ENCODE data around the gene UCP2. TPM values are rescaled to one million over a fixed set of nuclear protein-coding genes. Genes with fewer than 3 reads are reported as not detected.
A peak's percentile ranks its signal among the peaks of the same experiment; 100 is the strongest.
"Not testable (repeated sequence)": the region's sequence is repeated elsewhere in the genome, so short reads cannot be mapped to it uniquely, and the experiment has no call there.

Gene UCP2
- total RNA-seq, 1 experiment from 2014 or later = 30.4 TPM

DNA sequence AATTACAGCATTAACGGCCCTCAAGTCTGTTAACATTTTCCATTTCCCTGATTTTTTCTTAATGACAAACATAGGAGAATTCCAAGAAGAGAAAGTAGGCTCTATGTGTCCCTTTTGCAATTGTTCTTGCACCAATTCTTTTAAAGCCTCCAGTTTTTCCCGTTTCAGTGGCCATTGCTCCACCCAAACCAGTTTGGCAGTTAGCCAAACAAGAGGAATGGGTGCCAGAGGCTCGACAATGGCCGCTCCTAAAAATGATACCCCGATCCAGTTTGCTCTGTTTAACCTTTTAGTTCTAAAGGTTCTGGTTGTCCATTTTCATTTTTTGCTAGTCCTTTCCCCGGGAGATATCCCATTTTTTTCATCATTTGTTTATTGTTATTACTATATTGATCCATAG lies 38.6 kb downstream of the UCP2 start:
- no peak for DNase-seq (ENCODE audit: low spot score)

DNA sequence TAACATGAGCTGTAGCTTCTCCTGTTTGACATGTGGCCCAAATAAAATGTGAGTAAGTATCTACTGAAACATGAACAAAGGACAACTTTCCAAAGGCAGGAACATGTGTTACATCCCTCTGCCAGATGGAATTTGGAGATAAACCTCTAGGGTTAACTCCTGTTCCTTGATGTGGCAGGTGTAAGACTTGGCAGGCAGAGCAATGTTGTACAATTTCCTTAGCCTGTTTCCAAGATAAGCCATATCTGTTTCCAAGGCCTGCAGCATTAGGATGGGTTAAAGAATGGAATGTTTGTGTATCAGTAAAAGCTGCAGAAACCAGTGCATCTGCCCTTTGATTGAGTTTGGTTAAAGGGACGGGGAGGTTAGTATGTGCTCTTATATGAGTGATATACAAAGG lies 40.6 kb downstream of the UCP2 start:
- no peak for DNase-seq (ENCODE audit: low spot score)

DNA sequence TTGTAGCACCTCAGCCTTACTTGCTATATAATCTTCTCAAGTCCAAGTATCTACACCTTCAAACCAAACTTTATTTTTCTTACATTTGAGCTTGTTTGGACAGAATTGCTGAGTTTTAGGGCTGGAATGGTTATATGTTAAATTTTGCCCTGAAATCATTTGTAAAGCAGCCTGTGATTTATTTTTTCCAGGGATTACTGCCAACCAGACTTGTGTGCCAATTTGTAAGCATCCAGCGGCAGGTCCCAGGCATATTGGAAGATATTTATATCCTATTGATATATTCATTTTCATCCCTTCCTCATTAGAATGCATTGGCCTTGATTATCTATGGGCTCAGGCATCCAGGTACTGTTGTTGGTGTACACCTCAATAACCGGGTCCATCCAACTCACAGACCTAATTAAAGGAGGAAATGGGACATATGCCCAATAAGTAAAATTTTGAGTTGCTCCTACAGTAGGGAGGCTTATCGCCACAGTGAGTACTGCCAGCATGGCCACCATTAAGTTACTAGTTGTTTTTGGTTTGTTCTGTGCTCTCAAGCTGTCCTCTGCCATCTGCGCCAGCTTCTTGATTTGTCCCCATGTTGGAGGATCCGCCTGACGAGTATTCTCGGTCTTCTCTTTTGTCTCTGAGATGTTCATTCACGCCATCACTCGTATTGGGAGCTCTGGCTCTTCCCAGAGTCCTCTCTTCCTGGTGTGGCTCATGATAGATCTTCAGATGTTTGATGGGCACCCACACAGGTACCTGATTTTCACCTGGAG lies 41.7 kb downstream of the UCP2 start:
- no peak for DNase-seq (ENCODE audit: low spot score)

DNA sequence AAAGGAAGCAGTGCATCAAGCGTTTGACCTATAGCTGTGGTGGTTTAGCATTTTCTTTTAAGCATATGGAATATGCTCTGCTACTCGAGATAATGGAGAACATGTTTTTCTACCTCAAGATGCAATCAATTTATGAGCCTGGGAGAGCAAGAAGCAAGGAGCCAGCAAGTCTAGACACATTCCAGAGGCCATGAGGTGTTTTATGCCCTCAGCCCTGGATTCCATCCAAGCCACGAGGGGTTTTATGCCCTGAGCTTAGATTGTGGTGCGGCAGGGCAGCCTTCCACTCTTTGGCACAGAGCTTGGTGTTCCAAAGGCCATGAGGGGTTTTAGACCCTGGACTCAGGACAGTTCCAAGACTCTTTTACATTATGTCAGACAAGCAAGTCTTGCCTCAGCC lies 43.5 kb downstream of the UCP2 start:
- peak; percentile 25 for DNase-seq (ENCODE audit: low spot score)

DNA sequence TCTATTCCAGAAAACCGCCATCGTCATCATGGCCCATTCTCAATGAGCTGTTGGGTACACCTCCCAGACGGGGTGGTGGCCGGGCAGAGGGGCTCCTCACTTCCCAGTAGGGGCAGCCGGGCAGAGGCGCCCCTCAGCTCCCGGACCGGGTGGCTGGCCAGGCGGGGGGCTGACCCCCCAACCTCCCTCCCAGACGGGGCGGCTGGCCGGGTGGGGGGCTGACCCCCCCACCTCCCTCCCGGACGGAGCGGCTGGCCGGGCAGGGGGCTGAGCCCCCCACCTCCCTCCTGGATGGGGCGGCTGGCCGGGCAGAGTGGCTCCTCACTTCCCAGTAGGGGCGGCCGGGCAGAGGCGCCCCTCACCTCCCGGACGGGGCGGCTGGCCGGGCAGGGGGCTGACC lies 46.6 kb downstream of the UCP2 start:
- not testable (repeated sequence) for DNase-seq (ENCODE audit: low spot score)

DNA sequence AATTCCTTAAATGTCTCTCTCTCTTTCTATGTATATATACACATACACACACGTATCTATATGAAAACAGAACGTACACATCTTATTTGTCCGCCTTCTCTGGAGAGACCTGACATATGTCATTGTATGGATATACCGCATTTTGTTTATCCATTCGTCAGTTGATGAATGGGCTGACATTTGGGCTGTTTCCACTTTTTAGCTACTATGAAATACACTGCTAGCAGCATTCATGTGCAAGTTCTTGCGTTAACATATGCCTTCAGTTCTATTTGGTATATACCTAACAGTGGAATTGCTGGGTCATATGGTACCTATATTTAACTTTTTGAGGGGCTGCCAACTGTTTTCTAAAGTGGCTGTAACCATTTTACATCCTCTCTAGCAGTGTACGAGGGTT lies 49.9 kb downstream of the UCP2 start:
- DNase-seq (ENCODE audit: low spot score) = no peak

DNA sequence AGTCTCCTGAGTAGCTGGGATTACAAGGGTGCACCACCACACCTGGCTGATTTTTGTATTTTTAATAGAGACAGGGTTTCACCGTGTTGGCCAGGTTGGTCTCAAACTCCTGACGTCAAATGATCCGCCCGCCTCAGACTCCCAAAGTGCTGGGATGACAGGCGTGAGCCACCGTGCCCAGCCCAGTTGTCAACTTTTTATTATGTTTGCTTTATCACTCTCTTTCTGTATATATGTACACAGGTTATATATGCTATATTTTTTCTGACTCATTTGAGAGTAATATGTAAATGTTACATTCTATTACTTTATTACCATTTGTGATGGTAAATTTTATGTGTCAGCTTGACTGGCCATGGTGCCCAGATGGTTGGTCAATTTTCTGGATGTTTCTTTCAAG lies 50.7 kb downstream of the UCP2 start:
- no peak for DNase-seq (ENCODE audit: low spot score)

DNA sequence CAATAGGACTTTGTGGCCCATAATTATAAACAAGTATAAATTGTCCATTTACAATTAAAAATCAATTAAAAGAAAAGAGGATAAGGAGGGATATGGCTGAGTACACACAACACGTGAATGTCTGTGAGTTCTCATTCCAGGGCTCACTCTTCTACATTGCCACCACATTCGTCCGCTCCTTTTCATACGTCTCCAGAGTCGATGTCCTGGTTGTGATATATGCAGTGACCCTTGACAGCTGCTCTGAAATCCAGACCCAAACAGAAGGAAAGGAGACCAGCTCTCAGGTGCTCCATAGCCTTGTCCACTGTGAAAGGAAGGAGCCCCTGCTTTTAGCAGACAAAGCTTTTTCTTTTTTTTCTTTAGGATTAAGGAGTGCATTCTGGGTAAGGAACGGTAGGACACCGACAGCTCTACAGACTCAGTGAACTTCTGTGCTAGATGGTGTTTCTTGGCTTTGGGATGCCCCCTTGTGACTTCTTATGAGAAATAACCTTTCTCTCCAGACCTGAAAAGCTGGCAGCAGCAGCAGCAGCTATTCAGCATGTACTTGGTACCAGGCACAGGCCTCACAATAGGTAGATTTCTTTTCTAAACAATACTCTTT lies 51.5 kb downstream of the UCP2 start:
- peak; percentile 85 for DNase-seq (ENCODE audit: low spot score)

DNA sequence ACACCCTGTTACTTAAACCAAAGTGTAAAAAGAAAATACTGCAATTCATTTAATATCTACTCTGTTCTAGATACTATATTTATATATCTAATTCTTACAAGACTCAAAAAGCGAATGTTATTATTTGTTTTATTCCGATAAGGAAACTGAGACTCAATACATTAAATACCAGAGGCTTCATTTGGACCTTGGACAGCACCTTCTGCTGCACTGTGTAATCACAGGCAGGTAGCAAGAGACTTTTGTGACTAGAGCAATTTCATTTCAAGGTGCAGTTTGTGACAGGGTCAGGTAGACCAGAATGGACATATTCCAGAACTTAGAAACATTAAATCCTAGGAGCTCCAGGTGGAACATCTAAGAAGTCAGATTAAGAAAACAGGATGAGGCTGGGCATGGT lies 53.3 kb downstream of the UCP2 start:
- no peak for DNase-seq (ENCODE audit: low spot score)

Other genes with a start within 250 kb of the UCP2 start
- 91.8 and 92.1 TPM in 2 replicates for gene RAB6A, start 221.8 kb downstream of the UCP2 start, total RNA-seq (2014; rRNA removed; shearing (Covaris generic))
- gene MRPL48, start 195.0 kb downstream of the UCP2 start, total RNA-seq (2014; rRNA removed; shearing (Covaris generic)) = 54.7 and 68.2 TPM in 2 replicates
- gene COA4, start 106.0 kb downstream of the UCP2 start, total RNA-seq (2014; rRNA removed; shearing (Covaris generic)) = 126 and 133 TPM in 2 replicates
- 12.7 and 15.1 TPM in 2 replicates for gene PAAF1, start 105.8 kb downstream of the UCP2 start, total RNA-seq (2014; rRNA removed; shearing (Covaris generic))
- not detected in 2 replicates for gene DNAJB13, start 31.8 kb downstream of the UCP2 start, total RNA-seq (2014; rRNA removed; shearing (Covaris generic))
- gene UCP3, start 26.2 kb upstream of the UCP2 start, total RNA-seq (2014; rRNA removed; shearing (Covaris generic)) = 0.05 and 0.46 TPM in 2 replicates
- 49.2 and 54.2 TPM in 2 replicates for gene C2CD3, start 188.2 kb upstream of the UCP2 start, total RNA-seq (2014; rRNA removed; shearing (Covaris generic))
- 219 and 294 TPM in 2 replicates for gene PPME1, start 188.4 kb upstream of the UCP2 start, total RNA-seq (2014; rRNA removed; shearing (Covaris generic))

All from A172 (cell line).